Fibroblast of mammary gland (primary cell): ENCODE data around the gene SQOR.

Source experiments
- DNase-seq: peaks from one replicate; pipeline ENCODE4 v3.0.0-alpha.2; 2010; ENCODE audit warnings: low read depth
- H3K4me3 ChIP-seq: 2 replicates; pipeline ENCODE4 v1.5.1; 2011; ENCODE audit warnings: low read depth, mild to moderate bottlenecking, low read length, moderate library complexity; ENCODE audit not compliant: control insufficient read depth
- CTCF ChIP-seq: conservative IDR thresholded peaks from 2 replicates; pipeline ENCODE4 v1.5.1; 2011; ENCODE audit warnings: low read depth, low read length, inconsistent platforms; ENCODE audit not compliant: control insufficient read depth, insufficient read depth

SQOR gene

GRCh38 chr15:45630917-45631691 is 3.7 kb upstream of the SQOR start:
- H3K4me3 ChIP-seq: peak overlapping the region; percentile 48
- TF ChIP-seq CTCF: no peak
- DNase-seq: peak; percentile 98

- DNase-seq: peak; percentile 59
- peak overlapping the region; percentile 48 for H3K4me3 ChIP-seq
- TF ChIP-seq CTCF: no peak
Observed at GRCh38 chr15:45631776-45632175, 3.1 kb upstream of the SQOR start.

- no peak for DNase-seq
- peak; percentile 38 for TF ChIP-seq CTCF
- peak overlapping the region; percentile 87 for H3K4me3 ChIP-seq
Observed at GRCh38 chr15:45635191-45635638, 386 bp downstream of the SQOR start.

GRCh38 chr15:45635763-45636292 is 999 bp downstream of the SQOR start:
- peak overlapping the region; percentile 87 for H3K4me3 ChIP-seq
- no peak for DNase-seq
- no peak for TF ChIP-seq CTCF

GRCh38 chr15:45637141-45637540 is 2.3 kb downstream of the SQOR start:
- no peak for TF ChIP-seq CTCF
- H3K4me3 ChIP-seq: peak overlapping the region; percentile 20
- DNase-seq: no peak

- no peak for TF ChIP-seq CTCF
- H3K4me3 ChIP-seq: peak overlapping the region; percentile 20
Observed at GRCh38 chr15:45637552-45638033, 2.8 kb downstream of the SQOR start.

More at GRCh38 chr15:45637552-45638033, 2.8 kb downstream of the SQOR start:
- peak; percentile 94 for DNase-seq
